ENCODE measurements around the gene OAS2.

- TF ChIP-seq CTCF (IDR thresholded peaks at IDR 0.05) (no peak), POLR2A (IDR thresholded peaks at IDR 0.05) (no peak)
Measured at GRCh38 chr12:112963227-112963861, 15.0 kb upstream of the OAS2 start.

All from body of pancreas (tissue), 4 donors.